ENCODE data around the gene KCNJ5.

DNA sequence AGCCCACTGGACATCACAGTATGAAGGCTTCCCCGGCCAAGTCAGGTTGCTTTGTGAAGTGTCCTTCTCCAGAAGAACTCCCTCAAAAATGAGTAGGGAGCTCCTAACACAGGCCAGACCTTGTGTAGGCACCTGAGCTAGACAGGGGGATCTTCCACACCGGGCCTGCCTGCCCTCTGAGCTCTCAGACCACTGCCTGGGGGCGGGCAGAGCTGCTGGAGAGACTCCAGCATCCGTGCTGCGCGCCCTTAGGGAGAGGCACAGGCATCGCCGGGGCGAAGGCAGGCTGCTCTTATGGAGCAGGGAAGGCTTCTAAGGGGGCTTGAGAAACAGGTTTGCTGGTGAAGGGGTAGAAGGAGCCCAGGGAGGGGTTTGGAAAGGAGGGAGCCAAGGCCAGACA, 4.4 kb downstream of the KCNJ5 start:
- TF ChIP-seq ZNF274 (IDR thresholded peaks at IDR 0.05; ENCODE audit: low read depth, low read length) (no peak), SUZ12 (IDR thresholded peaks at IDR 0.05; ENCODE audit: extremely low read depth, insufficient read depth, insufficient read length) (no peak)

All from NT2/D1 (cell line).